ENCODE measurements around the gene LHFPL3.

Gene LHFPL3

DNA sequence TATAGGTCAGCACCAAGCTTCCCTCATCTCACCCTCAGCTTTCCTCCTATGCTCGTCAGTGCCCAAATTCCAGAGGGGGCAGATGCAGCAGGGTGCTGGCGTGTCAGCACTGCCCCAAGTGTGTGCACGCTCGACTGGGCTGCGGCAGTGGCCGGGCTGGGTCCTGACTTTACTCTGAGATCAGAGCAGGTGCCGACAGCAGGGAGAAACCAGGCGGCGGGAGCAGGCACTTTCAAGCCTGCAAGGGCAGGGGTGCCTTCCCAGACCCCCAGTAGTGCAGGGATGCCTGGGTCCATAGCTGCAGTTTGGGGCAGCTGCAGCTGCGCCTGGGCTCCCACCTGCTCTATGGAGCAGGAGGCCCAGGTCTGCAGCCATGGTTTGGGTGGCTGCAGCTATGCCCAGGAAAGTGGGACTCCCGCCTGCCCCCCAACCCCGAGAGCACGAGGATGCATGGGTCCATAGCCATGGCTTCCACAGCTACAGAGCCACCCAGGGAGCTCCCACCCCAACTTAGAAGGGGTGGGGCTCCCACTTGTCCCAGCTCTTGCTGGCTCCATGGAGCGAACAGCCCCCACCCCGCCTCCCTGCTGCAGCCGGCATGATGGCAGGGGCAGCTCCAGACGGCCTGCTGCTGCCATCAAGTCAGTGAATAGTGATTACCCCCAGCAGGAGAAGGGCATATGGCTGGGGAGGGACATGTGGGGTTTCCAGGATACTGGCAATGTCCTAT lies 486.4 kb downstream of the LHFPL3 start:
- DNase-seq (ENCODE audit: low read depth in 1 of 2, low spot score in 1 of 2), result no peak
- Histone ChIP-seq H3K4me3 (replicated peaks; ENCODE audit: insufficient read depth, low read length) (no peak overlapping the region), H3K27ac (replicated peaks) (no peak overlapping the region), H3K27me3 (ENCODE audit: insufficient read depth, poor library complexity, severe bottlenecking) (peaks cover 4% of the 10 kb centered on the region)
- no peak for TF ChIP-seq POLR2AphosphoS5 (IDR thresholded peaks at IDR 0.05; ENCODE audit: low read depth)
- TF ChIP-seq, protein P1, sequence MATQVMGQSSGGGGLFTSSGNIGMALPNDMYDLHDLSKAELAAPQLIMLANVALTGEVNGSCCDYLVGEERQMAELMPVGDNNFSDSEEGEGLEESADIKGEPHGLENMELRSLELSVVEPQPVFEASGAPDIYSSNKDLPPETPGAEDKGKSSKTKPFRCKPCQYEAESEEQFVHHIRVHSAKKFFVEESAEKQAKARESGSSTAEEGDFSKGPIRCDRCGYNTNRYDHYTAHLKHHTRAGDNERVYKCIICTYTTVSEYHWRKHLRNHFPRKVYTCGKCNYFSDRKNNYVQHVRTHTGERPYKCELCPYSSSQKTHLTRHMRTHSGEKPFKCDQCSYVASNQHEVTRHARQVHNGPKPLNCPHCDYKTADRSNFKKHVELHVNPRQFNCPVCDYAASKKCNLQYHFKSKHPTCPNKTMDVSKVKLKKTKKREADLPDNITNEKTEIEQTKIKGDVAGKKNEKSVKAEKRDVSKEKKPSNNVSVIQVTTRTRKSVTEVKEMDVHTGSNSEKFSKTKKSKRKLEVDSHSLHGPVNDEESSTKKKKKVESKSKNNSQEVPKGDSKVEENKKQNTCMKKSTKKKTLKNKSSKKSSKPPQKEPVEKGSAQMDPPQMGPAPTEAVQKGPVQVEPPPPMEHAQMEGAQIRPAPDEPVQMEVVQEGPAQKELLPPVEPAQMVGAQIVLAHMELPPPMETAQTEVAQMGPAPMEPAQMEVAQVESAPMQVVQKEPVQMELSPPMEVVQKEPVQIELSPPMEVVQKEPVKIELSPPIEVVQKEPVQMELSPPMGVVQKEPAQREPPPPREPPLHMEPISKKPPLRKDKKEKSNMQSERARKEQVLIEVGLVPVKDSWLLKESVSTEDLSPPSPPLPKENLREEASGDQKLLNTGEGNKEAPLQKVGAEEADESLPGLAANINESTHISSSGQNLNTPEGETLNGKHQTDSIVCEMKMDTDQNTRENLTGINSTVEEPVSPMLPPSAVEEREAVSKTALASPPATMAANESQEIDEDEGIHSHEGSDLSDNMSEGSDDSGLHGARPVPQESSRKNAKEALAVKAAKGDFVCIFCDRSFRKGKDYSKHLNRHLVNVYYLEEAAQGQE (IDR thresholded peaks at IDR 0.05; ENCODE audit: insufficient replicate concordance, low read depth), result no peak
- TF ChIP-seq, protein P2, sequence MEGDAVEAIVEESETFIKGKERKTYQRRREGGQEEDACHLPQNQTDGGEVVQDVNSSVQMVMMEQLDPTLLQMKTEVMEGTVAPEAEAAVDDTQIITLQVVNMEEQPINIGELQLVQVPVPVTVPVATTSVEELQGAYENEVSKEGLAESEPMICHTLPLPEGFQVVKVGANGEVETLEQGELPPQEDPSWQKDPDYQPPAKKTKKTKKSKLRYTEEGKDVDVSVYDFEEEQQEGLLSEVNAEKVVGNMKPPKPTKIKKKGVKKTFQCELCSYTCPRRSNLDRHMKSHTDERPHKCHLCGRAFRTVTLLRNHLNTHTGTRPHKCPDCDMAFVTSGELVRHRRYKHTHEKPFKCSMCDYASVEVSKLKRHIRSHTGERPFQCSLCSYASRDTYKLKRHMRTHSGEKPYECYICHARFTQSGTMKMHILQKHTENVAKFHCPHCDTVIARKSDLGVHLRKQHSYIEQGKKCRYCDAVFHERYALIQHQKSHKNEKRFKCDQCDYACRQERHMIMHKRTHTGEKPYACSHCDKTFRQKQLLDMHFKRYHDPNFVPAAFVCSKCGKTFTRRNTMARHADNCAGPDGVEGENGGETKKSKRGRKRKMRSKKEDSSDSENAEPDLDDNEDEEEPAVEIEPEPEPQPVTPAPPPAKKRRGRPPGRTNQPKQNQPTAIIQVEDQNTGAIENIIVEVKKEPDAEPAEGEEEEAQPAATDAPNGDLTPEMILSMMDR (IDR thresholded peaks at IDR 0.05; ENCODE audit: insufficient read depth, low read length), result no peak
- TF ChIP-seq GABPA (IDR thresholded peaks at IDR 0.05; ENCODE audit: low read depth), result no peak
- TF ChIP-seq SPI1 (IDR thresholded peaks at IDR 0.05; ENCODE audit: borderline replicate concordance, low read depth), result no peak

DNA sequence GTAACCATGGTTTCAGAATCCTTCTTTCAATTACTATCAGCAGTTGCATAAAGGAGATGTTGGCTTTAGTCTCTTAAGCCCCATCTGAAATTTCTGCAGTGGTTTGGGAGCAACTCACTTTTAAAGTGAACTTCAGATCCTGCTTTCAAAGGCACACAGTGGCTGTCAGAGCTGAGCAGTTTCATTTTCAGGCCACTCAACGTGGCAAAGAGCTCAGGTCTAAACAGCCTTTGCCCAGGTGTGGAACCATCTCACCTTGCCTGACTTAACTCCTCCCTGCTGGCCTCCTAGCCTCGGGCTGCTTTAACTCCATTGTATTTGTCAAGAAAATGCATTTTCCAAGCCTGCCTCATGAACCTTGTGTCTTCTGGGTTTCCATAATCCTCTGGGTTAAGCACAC lies 488.1 kb downstream of the LHFPL3 start:
- peaks cover 6% of the 10 kb centered on the region for H3K27me3 ChIP-seq (ENCODE audit: insufficient read depth, poor library complexity, severe bottlenecking)
- no peak overlapping the region for H3K4me3 ChIP-seq (replicated peaks; ENCODE audit: insufficient read depth, low read length)
- no peak overlapping the region for H3K27ac ChIP-seq (replicated peaks)
- DNase-seq (ENCODE audit: low read depth in 1 of 2, low spot score in 1 of 2), result no peak
- no peak for TF ChIP-seq POLR2AphosphoS5 (IDR thresholded peaks at IDR 0.05; ENCODE audit: low read depth)
- no peak for TF ChIP-seq GABPA (IDR thresholded peaks at IDR 0.05; ENCODE audit: low read depth)
- TF ChIP-seq, protein P2 (IDR thresholded peaks at IDR 0.05; ENCODE audit: insufficient read depth, low read length), result no peak
- no peak for TF ChIP-seq SPI1 (IDR thresholded peaks at IDR 0.05; ENCODE audit: borderline replicate concordance, low read depth)
- TF ChIP-seq, protein P1 (IDR thresholded peaks at IDR 0.05; ENCODE audit: insufficient replicate concordance, low read depth), result no peak

DNA sequence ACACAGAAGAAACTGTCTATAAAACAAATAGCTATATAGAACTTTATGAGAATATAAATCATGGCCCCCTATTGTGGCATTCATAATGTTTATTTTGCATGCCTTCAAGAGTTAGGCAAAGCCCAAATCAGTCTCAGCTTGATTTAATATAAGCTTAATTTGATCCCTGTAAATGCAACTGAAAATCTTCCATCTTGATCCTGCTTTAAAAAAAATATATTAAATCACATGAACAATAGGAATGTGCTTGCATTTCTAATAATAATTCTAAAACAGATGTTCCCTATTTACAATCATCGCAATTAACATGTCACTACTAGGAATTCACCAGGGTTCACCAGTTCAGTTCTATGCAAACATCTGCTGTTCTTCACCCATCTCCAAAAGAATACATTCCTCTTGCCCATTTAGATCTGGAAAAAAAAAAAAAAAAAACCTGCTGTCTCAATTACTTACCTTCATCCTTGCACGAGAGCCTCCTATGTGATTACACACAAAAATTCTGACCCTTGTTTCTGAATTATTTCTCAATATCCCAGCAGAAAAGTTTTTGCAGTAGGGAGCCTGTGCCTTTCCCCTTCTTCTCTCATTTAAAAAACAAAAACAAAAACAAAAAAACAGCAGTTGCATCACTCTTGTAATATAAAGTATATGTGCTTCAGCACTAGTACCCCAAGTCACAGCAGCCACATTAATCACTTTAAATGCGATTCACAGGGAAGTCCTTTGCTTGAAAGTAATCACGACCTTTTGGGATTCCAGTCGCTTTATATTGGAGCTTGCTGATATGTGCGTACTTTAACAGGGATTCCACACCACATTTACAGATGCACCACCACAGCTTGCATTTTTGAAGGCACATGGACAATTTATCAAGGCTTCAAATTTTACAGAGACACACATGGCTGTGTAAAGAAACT lies 490.8 kb downstream of the LHFPL3 start:
- DNase-seq (ENCODE audit: low read depth in 1 of 2, low spot score in 1 of 2), result no peak
- no peak overlapping the region for H3K4me3 ChIP-seq (replicated peaks; ENCODE audit: insufficient read depth, low read length)
- H3K27ac ChIP-seq (replicated peaks), result no peak overlapping the region
- peaks cover 6% of the 10 kb centered on the region for H3K27me3 ChIP-seq (ENCODE audit: insufficient read depth, poor library complexity, severe bottlenecking)
- TF ChIP-seq GABPA (IDR thresholded peaks at IDR 0.05; ENCODE audit: low read depth) (no peak), POLR2AphosphoS5 (IDR thresholded peaks at IDR 0.05; ENCODE audit: low read depth) (no peak), SPI1 (IDR thresholded peaks at IDR 0.05; ENCODE audit: borderline replicate concordance, low read depth) (no peak)
- TF ChIP-seq, protein P1 (IDR thresholded peaks at IDR 0.05; ENCODE audit: insufficient replicate concordance, low read depth), result no peak
- TF ChIP-seq, protein P2 (IDR thresholded peaks at IDR 0.05; ENCODE audit: insufficient read depth, low read length), result no peak
